Omental fat pad (tissue), 4 donors: ENCODE results near the gene DSG2. TPM values are rescaled to one million over a fixed set of nuclear protein-coding genes. Genes with fewer than 3 reads are reported as not detected.

Experiments used
- ATAC-seq: fragments of 150-250 bp; one replicate; pipeline ENCODE4 v1.9.1; 2016; ENCODE audit warnings: mild to moderate bottlenecking, moderate library complexity; ENCODE audit not compliant: low FRiP score
- DNase-seq: peaks from one replicate; pipeline ENCODE4 v3.0.0-alpha.2; 2019; ENCODE audit warnings: low spot score
- CTCF ChIP-seq, 3 donors: fragments of 450-650 bp; IDR thresholded peaks; one replicate each; pipeline ENCODE4 v1.5.1; 2016 to 2017; ENCODE audit warnings: antibody characterized with exemption in 3 of 3, mild to moderate bottlenecking in 3 of 3, moderate library complexity in 2 of 3
- total RNA-seq, 4 donors: library from RNA; depleted of rRNA; stranded (reverse); fragments of >200 nt; gene quantifications; one replicate each; pipeline ENCODE4 v1.1.0, GENCODE V29; 2016

DSG2 gene
- total RNA-seq, 4 donors from 2014 or later = 33.5 to 75.2 (median 42.2) TPM

DNA sequence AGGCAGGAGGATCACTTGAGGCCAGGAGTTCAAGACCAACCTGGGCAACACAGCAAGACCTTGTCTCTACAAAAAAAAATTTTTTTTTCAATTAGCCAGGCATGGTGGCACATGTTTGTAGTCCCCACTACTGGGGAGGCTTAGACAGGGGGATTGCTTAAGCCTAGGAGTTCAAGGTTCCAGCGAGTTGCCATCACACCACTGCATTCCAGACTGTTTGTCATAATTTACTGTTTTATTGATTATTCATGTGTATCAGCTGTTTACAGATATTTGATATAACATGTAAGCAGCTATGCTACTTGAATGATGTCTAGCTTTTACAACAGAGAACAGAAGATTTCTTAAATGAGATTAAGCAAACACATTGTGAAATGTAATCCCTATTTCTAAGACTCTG lies 35.3 kb downstream of the DSG2 start:
- TF ChIP-seq CTCF (IDR thresholded peaks at IDR 0.05) = no peak
- ATAC-seq (no peak), DNase-seq (no peak)

DNA sequence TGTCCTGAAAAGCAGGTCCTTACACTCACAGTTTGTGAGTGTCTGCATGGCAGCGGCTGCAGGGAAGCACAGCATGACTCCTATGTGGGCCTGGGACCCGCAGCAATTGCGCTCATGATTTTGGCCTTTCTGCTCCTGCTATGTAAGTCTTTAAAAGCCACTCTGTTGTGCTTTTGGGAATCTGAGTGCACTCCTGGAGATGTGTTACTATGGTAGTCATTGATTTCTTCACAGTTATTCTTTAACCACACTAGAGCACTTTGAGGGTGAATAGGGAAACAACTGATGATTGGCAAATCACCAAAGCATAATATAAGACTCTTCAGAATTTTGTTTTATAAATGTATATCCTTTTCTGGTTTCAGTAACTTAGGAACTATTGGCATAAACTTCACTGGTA lies 40.9 kb downstream of the DSG2 start:
- TF ChIP-seq CTCF (IDR thresholded peaks at IDR 0.05) = no peak
- ATAC-seq = no peak
- no peak for DNase-seq

- DNase-seq (no peak), ATAC-seq (no peak)
- TF ChIP-seq CTCF (IDR thresholded peaks at IDR 0.05) = no peak
Observed at GRCh38 chr18:31546476-31546875, 48.5 kb downstream of the DSG2 start.

DNA sequence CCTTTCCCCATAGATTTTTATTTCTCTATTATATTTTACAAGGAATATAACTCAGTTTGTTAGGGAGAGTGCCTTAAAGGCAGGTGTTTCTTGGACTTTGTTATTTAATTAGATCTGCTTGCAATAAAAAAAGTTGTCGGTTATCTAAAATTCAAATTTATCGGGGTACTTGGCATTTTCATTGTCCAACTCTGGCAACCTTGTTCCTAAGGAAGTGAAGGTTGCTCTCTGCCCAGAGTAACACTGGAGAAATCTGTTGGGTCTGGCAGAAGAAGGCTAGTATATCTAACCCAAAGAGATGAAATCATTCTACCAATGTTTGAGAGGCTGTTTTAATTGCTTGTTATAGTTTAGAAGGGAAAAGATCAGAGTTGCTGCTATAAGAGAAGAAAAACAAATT lies 50.9 kb downstream of the DSG2 start:
- TF ChIP-seq CTCF (IDR thresholded peaks at IDR 0.05) = no peak
- DNase-seq = no peak
- ATAC-seq = no peak

DNA sequence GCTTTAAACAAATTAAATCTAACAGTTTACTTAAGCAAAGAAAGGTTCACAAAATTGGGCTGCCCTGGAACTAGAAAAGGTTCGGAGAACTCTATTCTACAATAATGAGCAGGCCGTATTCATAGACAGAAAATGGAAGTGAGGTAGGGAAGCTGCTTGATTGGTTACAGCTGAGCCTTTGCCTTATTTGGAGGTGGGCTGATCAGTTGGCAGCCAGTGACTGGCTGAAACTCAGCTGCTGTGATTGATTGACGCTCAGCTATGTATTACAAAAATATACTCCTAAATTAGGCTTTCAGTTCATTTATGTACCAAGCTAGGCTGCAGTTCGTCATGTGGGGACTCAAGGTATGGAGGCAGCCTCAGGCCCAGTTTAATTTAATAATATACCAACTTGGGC lies 51.4 kb downstream of the DSG2 start:
- ATAC-seq (no peak), DNase-seq (no peak)
- TF ChIP-seq CTCF (IDR thresholded peaks at IDR 0.05) = no peak

DNA sequence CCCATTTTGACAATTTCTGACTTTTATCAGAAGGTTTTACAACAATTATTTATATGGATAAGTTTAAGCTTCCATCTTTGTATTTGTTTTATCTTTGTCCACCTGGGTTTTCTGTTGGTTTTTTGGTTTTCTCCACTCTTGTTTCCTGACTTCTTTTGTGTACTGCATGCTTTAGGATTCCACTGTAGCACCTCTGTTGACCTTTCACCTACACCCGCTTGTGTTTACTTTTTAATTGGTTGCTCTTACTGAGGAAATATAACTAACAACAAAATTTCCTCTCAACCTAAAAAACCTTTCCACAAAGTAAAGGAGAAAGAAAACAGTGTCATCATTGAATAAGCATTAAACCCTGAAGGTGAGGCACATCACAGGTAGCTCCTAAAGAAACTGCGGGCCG lies 53.9 kb downstream of the DSG2 start:
- ATAC-seq = no peak
- no peak for DNase-seq
- no peak for TF ChIP-seq CTCF (IDR thresholded peaks at IDR 0.05)

DNA sequence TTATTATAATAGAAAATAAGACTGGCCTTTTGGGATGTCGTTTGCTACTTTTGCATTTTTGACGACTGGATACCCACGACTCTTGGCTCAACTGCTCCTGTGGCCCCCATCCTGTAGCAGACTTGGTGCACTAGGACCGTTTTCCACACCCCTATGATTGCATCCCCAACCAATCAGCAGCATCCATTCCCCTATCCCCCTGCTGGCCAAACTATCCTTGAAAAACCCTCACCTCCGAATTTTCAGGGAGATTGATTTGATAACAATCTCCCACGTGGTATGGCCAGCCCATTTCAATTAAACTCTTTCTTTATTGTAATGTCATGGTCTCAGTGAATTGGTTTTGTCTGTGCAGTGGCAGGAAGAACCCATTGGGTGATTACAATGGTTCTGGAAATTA lies 55.8 kb downstream of the DSG2 start:
- no peak for TF ChIP-seq CTCF (IDR thresholded peaks at IDR 0.05)
- no peak for ATAC-seq
- DNase-seq = no peak
